EH (cell line): ENCODE results near the gene BBX.

ENCODE experiments used
- DNase-seq: peaks from one replicate; pipeline ENCODE4 v3.0.0-alpha.2; 2015; ENCODE audit warnings: low read depth

BBX gene

DNA sequence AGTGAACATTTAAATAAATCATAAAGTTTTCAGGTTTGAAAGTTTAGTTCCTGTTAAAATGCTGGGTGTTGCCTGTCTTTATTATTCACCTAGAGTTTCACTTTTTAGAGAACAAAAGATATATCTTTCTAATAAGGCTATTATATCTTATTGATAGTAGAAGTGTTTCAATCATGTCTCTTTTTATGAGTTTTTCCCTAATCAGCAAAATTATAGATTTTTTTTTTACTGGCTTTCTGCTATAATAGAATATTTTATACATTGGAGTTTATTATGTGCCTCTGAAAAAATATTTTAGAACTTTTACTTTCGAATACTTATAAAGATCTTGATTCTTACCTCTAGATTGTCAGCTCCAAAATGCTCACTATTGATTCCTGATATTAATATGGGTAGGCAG lies 131.5 kb downstream of the BBX start:
- DNase-seq = no peak

DNA sequence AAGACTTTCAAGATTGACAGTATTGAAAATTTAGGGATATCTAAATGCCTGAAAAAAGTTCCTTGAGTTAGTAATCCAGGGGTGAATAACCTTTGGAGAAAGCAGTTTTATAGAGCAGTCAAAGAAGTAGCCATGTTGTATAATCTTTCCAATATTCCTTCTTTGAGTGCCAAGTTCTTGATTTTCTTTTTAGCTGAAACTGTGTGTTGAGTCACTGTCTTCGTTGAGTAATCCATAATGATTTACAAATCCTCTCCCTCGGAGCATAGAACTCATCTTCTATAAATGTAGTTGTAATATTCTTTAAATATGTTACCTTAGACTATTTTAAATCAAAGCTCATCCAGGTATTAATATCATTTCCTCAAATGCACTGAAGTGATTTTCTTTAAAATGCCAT lies 135.2 kb downstream of the BBX start:
- peak; percentile 48 for DNase-seq

DNA sequence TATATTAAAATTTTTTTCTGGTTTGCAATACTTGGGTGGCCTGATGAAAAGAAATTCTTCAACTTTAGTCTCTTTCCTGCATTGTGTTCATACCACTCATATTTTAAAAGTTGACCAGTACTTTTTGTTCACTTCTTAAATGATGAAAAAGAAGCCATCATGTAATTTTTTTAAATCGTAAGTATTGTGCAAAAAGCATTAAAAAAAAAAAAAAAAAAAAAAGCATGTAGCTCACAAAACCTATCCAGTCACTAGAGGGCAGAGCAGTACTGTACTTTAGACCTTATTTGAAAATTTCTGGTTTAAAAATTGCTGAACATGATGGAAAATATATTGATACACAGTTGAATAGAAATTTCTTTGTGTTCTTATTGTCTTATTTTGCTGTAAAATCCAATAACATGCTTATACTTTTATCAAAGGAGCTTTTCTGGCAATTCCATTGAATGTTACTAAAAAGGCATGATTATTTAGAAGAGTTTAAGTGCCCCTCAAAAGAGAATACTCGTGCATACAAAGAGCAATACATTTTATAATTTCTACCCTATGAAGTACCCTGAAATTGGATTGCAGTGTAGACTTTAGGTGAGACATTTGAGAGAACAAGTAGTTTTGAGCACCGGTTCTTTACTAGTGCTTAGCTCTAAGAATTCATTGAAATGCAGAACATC lies 137.7 kb downstream of the BBX start:
- DNase-seq = peak; percentile 64

DNA sequence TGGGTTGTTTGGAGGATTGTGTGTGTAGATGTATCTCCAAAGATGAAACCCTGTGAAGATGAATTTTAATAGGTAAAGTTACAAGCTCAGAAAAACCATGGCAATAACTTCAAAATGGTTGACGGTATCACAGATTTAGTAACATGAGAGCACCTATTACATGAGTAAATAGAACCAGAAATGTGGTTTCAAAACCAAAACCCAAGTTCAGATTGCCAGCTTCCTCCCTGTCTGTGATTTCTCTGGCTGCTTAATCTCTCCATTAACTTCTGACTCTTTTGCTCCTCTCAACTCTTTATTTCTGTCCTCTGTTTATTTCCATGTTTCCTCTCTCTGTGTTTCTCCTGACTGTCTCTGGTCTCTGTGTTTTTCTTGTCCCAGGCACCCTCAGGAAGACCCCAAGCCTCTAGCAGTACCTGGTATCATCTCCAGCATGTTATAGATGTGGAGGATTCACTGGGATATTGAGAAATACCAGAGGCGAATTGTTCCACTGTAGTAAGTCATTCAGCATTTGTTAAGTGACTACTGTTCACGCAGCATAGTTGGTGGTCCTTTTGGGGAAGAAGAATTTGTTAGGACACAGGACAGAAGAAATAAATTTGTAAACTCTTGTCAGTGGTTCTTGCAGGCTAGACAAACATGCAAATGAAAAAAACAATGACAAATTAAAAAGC lies 138.8 kb downstream of the BBX start:
- DNase-seq = peak; percentile 27

DNA sequence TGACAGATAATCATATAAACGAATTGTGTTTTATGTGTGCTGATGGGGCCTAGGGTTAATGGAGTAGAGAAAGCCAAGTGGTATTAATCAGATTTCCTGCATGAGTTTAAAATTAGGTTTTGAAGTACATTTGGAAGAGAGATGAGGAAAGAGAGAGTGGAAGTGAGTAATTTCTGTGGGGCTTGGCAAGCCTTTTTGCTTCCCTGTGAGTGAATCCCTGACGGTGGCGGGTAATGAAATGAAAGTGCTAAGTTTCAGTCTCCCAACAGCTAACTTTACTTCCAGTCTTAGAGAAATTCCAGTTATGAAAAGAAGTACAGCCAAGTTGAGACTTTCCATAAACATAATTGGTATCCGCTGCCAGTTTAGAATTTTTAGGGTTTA lies 139.4 kb downstream of the BBX start:
- peak; percentile 80 for DNase-seq

DNA sequence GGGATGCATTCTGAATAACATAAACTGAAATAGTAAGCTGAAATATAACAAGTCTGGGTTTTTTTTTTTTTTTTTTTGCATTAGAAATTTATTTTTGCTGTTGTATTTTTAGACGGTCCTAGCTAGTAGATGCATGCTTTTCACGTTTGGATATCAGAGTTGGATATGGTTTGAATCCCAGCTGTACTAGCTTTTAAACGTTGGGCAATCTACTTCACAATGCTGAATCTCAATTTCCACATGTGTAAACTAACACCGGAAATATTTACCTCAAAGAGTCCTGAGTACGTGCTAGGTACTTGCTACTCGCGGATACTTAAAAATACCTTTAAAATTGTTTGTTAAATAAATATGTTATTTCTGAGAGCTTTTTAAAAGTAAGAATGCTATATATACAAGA lies 139.8 kb downstream of the BBX start:
- no peak for DNase-seq

DNA sequence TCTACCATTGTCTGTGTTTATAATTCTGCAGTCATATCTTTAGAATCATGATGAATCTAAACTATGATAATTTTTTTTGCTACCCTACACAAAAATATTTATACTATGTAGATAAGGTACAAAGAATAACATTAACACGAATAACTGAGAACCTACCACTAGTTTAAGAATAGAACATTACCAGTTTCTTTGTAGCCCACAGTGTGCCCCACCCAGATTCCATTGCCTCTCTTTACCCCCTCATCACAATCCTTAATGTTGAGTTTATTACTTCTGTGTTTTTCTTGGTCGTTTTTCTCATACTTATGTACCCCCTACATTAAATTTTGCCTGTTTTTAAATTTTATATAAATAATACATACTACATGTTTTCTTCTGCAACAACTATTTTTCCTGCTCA lies 140.5 kb downstream of the BBX start:
- DNase-seq = no peak

DNA sequence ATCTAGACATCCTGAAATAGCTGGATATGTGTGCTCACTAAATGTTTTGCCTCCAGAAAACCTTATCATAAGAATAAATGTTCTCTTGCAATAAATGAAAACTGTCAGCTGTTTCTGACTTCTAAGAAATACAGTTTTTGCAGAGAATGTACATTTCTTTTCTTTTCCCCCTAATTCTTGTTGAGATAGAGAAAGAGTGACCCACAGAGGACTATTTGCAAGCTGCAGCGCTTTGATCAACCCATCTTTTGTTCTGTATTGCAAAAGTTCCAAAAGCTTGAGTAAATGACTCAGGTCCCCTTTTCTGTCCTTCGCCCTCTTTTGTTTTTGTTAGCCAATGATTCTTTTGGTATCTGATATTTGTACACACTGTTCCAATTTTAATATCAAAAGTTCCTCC lies 141.9 kb downstream of the BBX start:
- no peak for DNase-seq

DNA sequence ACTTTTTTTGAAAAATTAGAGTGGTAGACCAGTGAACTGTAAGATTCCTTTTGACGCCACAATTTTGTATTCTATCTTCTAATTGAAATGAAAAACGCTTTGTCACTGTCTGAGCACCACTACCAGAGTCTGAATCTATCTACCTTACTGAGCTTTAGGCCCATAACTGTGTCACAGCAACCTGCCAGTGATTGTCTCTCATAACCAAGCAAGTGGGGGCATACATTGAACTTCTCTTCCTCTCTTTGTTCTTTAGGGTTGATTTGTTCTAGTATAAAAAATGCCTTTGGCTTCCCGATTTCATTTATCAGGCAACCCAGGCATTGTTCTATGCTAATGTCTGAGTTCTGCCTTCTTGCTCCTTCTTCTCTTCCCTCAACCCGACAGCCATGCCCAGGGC lies 142.6 kb downstream of the BBX start:
- no peak for DNase-seq

DNA sequence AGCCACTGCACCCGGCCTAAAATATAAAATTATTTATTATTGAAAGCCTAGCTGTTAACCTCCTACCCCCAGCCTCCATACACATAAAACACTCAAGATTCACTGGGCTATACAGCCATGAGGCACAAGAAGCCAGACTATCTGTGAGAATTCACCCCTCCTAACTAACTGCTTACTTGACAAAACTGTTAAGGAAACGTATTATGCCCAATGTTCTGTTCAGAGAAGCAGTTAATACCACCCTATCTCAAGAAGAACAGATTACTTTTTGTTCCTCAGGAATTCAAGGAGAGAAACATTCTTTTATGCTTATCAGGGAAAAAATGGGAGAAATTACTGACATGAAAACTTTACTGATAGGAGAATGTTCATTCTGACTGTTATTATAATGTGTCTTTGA lies 144.1 kb downstream of the BBX start:
- no peak for DNase-seq

DNA sequence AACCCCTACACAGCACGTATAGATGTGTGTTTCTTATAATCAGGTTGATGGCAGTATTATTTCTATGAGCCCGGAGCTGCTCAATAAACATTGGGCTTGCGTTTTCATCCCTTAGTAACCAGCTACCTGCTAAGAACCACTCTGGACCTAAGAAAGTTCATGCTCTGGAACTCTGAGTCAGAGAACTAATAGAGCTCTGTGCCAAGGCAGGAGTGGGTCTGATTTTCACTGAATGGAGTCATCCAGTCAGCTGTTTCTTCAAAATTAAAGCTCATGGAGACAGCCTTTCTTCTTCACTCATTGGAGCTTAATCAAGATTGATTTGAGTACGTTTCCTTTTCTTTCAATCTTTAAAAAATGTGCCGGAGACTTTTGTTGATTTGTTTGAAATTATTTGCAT lies 145.7 kb downstream of the BBX start:
- DNase-seq = no peak

DNA sequence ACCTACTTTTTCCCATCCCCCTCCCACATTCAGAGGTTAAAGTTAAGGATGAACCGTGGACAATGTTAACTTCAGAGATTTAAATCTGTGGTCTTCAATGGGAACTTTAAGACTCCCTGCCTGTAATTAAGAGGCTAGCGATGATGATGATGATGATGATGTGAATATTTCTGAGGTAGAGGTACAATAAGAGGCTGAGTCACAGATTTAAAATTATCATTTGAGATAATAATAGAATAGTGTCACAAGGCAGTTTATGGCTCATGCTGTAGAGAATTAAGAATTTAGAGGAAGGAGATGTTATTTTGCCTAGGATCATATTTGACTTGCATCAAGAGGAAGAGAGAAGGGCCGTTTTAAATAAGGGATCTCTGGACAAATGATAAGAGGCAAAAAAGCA lies 146.2 kb downstream of the BBX start:
- DNase-seq = no peak

DNA sequence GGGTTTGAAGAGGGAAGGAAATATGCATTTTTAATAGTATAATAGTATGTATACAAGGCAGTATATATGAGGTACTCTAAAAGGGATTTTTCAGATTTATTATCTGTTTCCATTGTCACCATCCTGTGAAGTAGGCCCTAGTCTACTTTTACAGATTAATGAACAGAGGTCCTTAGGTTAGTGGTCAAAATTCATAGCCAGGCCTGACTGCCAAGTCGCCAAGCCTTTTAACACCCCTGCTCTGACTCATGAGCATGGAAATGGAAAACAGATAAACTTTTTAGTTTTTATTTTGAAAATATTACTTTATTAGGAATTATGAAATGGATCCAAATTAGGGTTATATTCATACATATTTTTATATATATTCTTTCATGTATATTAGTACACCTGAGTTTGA lies 146.9 kb downstream of the BBX start:
- no peak for DNase-seq

DNA sequence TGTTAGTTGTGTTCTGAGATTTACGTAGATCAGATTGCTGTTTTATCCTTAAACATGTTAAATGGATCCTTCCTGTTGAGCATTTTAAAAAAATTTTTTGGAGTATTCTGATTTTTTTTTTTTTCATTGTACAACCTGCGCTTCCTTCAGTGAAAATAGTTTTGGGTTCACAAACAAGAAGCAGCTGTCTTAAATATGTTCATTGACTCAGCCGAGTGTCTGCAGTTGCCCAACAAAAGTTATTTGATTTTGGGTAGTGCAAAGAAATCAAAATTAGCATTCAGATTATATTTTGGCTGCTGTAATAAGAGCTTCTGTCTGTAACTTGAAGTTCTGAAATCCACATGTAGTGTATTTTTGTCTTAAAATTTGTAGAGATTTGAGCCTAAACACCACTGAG lies 148.2 kb downstream of the BBX start:
- DNase-seq = no peak

DNA sequence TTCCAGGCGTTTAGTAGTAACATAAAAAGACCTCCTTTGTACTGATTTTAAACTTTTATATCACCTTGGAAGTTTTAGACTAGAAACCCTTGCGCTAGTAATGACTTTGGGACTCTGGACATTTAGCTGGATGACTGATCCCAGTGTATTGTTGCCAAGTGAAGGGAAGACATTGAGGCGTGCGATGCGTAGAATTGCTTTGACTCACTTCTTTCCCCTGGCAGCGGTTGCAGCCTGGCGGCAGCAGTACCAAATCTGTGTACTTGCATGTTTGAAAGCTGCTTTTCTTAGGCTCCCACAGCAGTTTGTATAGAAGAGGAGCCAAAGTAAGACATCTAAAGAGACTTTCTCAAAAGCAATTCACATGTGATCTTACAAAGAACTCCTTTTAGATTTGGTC lies 151.6 kb downstream of the BBX start:
- DNase-seq = no peak

DNA sequence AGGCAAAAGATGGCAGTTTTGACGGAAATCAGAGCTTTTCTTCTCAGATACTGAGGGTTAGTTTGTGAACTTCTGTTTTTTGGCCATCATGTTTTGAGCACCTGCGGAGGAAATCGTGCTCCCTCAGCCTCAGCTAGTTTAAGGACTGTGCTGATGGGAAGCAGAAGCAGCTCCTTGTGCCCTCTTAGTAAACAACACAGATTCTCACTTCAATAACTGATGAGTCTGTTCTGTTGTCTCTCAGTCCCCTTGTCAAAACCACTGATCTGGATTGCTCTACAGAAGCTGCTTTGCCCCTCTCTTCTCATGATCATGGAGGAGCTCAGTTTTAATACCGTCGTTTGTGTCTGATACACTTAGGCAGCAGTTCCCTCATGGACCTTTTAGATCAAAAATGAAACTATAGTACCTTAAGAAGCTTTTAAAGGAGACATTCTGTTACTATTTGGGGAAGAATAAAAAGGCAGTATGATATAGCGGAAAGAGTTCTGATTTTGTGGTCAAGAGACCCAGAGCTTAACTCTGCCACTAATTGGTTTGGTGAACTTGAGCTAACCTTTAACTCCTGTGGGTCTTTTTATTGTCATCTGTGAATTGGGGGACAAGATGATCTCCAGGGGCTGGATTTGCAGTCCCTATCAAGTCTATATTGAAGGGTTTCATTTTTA lies 152.6 kb downstream of the BBX start:
- DNase-seq = no peak

DNA sequence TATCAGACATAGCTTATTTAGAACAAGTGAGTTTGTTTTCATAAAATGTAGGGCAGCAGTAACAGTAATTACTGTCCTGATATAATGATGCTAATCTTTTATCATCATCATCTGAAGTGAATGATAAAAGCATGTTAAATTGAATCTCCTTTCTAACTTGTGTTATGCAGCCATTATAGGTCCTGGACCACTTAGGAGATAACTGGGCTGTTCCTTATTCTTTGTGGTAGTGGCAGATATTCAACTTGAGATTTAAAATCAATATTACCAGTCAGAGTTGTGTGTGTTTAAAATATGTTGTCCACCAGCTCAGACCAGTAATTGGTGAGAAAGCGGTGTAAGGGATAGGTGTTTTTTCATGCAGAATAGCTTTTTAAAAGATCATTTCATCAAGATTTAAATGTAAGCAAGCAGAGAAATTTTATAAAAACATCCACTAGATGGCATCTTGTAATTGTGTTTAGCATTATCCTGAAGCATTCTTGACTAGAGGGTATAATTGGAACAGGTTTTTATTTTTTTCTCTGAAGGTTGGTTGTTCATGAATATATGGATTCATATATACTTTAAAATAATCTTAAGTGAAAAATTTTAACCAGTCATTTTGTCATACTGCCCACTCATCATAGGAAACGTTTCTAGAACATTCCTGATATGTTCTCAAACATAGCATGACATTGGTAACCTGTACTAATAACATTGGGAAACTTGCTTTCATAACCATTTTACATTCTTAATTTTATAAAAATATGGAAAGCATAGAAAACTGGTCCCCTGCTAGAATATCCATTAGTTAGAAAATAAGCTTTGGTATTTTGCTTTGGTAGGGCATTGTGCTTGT lies 153.9 kb downstream of the BBX start:
- peak; percentile 30 for DNase-seq

DNA sequence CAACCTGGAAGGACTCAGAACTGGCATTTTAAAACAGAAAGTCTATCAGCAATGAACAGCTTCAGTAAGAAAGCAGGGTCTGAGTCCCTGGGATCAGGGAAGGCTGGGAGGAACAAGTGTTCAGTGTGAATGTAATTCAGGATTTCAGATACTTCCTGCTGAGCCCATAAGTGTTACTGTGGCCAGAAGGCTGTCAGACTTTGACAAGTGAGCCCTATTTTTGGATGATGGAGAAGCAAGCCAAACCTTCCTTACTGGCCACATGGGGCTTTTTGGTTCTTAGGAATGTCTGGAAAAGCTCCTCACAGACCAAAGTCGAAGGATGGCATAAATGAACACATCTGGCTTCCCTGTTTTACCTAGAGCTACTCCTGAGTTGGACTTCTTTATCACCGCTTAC lies 157.2 kb downstream of the BBX start:
- DNase-seq = no peak

DNA sequence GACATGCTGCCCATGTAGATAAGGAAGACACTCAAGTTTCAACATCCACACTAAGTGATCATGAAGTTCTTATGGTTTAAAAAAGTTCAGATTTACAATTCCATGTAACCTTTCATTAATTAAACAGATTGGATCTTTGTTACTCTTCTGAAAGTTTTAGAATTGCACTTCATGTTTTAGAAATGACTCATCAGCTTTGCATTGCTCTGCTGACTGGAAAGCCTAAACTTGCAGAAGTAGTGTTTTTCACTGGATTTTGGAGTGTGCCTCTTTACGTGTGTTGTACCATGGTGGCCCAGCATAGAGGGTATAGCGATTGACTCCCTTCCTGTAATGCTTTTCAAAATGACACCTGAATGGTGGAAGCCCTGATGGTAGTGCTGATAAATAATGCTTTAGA lies 157.9 kb downstream of the BBX start:
- DNase-seq = peak; percentile 61

DNA sequence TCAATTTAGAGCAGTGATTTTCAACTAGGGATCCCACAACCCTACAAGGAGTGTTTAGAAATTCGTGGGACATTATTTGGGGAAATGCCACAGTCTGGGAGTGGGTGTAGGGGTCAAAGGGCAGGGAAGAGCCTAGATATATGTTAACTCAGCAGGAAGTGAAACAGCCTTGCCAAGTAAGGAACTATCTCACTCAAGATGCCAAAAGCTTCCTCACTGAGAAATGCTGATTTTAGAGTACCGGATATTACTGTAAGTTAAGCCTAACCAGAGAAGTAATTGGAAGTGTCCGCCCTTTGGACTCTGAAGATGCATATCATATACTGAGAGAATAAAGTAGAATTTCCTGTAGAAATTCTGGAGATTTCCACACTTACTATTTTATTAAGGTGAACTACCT lies 158.6 kb downstream of the BBX start:
- DNase-seq = no peak

DNA sequence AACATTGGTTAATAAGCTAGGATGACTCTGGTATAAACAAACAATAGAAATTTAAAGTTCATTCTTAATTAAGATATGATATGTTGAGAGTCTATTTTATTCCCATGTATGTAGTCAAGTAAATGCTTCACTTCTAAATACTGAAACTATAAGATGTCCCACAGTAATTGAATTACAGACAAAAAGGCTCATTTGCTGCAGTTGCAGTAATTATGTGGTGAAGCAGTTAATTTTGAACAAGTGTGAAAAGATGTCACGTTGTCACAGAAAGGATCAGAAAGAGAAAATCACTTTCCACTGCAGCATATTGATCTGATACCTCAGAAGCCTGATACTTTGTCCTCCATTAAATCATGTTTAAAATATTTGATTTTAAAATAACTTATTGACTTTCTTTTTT lies 159.8 kb downstream of the BBX start:
- DNase-seq = no peak

DNA sequence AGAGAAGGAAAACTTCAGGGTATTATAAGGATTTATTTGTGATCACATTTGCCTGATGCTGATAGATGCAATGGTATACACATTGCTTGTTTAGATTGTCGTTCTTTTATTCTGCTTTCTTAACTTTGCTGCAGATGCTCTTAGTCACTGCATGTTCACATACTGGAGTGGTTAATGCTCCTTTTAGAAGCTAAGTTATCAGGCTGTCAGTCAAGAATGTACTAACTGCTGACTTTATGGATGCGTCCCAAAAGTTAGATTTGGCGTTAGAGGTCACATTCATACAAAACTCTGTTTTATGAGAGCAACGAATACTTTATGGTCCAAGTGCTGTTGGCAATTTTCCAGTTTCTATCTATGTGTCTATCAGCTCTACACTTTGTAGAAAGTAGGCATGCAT lies 160.7 kb downstream of the BBX start:
- DNase-seq = no peak

DNA sequence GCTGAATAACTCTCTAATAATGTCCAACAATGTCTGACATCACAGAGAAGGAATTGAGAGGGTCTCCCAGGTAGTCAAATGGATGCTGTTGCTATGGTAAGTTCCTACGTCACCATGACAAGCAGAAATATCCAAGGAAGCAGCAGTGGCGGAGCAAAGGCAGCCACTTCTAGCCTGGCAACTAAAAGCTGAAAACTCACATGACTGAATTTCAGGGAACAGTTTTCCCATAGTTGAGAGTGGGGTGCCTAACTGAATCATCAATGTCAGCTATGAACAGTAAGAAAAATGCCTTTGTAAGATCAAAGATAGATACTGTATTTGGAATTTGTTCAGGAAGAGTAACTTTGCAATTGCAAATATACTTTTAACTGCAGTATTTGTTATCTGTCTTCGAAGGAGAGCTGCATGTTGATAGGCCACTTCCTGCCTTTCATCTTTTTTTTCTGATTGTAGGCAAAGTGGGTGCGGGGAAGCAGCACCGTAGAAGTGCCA lies 161.7 kb downstream of the BBX start:
- no peak for DNase-seq
